ENCODE measurements around the gene HSF4.

Gene HSF4

GRCh38 chr16:67167588-67167987, 3.0 kb downstream of the HSF4 start:
- Histone ChIP-seq H4K91ac (ENCODE audit: low read length) (peak overlapping the region; percentile 3), H2BK5ac (ENCODE audit: low read depth, low read length, poor library complexity, severe bottlenecking) (no peak overlapping the region), H2BK120ac (ENCODE audit: low read depth, low read length) (no peak overlapping the region), H3K18ac (ENCODE audit: low read depth in 1 of 2, low read length in 2 of 2) (no peak overlapping the region), H3K4ac (ENCODE audit: low read depth in 1 of 2, low read length in 2 of 2) (no peak overlapping the region), H3K4me2 (ENCODE audit: low read length, poor library complexity, severe bottlenecking) (no peak overlapping the region), H3K27ac (ENCODE audit: low read length, poor library complexity, severe bottlenecking) (no peak overlapping the region), H2BK15ac (ENCODE audit: low read depth, poor library complexity, severe bottlenecking) (no peak overlapping the region), H3K4me1 (ENCODE audit: control insufficient read depth, insufficient read depth, low read depth, low read length) (peaks cover 49% of the 10 kb centered on the region), H3K4me3 (ENCODE audit: insufficient read depth in 1 of 2, low read depth in 1 of 2, low read length in 2 of 2) (no peak overlapping the region), H2BK12ac (ENCODE audit: low read length in 2 of 2) (no peak overlapping the region), H4K8ac (ENCODE audit: low read length) (no peak overlapping the region), H2AFZ (ENCODE audit: low read depth, low read length) (no peak overlapping the region), H3K9me3 (ENCODE audit: control insufficient read depth, low read length) (no peaks in the 10 kb centered on the region), H2AK5ac (ENCODE audit: low read length, severe bottlenecking) (peak overlapping the region; percentile 45), H3K23ac (ENCODE audit: low read length in 2 of 2) (no peak overlapping the region), H3K14ac (ENCODE audit: low read length in 2 of 2) (no peak overlapping the region), H3K36me3 (ENCODE audit: control insufficient read depth in 1 of 2, insufficient read depth in 2 of 2, low read depth in 1 of 2, low read length in 2 of 2) (peaks cover 0 to 7% of the 10 kb centered on the region in 2 experiments), H3K9ac (ENCODE audit: low read length) (no peak overlapping the region), H3K27me3 (ENCODE audit: control insufficient read depth in 1 of 2, insufficient read depth in 1 of 2, low read length in 2 of 2) (peaks cover 20 to 60% of the 10 kb centered on the region in 2 experiments), H3K79me1 (replicated peaks; ENCODE audit: low read length, poor library complexity, severe bottlenecking) (peaks cover 4% of the 10 kb centered on the region)
- WGBS = 82% methylated on average over 7 of the region's 7 CpGs
- DNase-seq = no peak

- Histone ChIP-seq H2BK15ac (ENCODE audit: low read depth, poor library complexity, severe bottlenecking) (no peak overlapping the region), H2BK5ac (ENCODE audit: low read depth, low read length, poor library complexity, severe bottlenecking) (no peak overlapping the region), H3K9me3 (ENCODE audit: control insufficient read depth, low read length) (no peaks in the 10 kb centered on the region), H3K9ac (ENCODE audit: low read length) (peak overlapping the region; percentile 85), H2BK12ac (ENCODE audit: low read length in 2 of 2) (peak overlapping the region in 1 of 2 experiments; percentile 81), H4K91ac (ENCODE audit: low read length) (peak overlapping the region; percentile 47), H3K36me3 (ENCODE audit: control insufficient read depth in 1 of 2, insufficient read depth in 2 of 2, low read depth in 1 of 2, low read length in 2 of 2) (peaks cover 0 to 3% of the 10 kb centered on the region in 2 experiments), H3K4ac (ENCODE audit: low read depth in 1 of 2, low read length in 2 of 2) (peak overlapping the region; percentile 63 to 66), H3K14ac (ENCODE audit: low read length in 2 of 2) (peak overlapping the region in 1 of 2 experiments; percentile 75), H2AK5ac (ENCODE audit: low read length, severe bottlenecking) (peak overlapping the region; percentile 27), H4K8ac (ENCODE audit: low read length) (peak overlapping the region; percentile 74), H3K27me3 (ENCODE audit: control insufficient read depth in 1 of 2, insufficient read depth in 1 of 2, low read length in 2 of 2) (peaks cover 18 to 48% of the 10 kb centered on the region in 2 experiments), H3K27ac (ENCODE audit: low read length, poor library complexity, severe bottlenecking) (no peak overlapping the region), H3K4me1 (ENCODE audit: control insufficient read depth, insufficient read depth, low read depth, low read length) (peaks cover 44% of the 10 kb centered on the region), H3K23ac (ENCODE audit: low read length in 2 of 2) (peak overlapping the region in 1 of 2 experiments; percentile 79), H3K18ac (ENCODE audit: low read depth in 1 of 2, low read length in 2 of 2) (peak overlapping the region in 1 of 2 experiments; percentile 48), H2BK120ac (ENCODE audit: low read depth, low read length) (peak overlapping the region; percentile 64), H3K4me3 (ENCODE audit: insufficient read depth in 1 of 2, low read depth in 1 of 2, low read length in 2 of 2) (peak overlapping the region; percentile 30 to 76), H2AFZ (ENCODE audit: low read depth, low read length) (no peak overlapping the region), H3K4me2 (ENCODE audit: low read length, poor library complexity, severe bottlenecking) (no peak overlapping the region), H3K79me1 (replicated peaks; ENCODE audit: low read length, poor library complexity, severe bottlenecking) (peaks cover 6% of the 10 kb centered on the region)
- 41% methylated on average over 9 of the region's 9 CpGs for WGBS
- no peak for DNase-seq
These were observed 4.5 kb downstream of the HSF4 start for GRCh38 chr16:67169011-67169451.

- Histone ChIP-seq H3K36me3 (ENCODE audit: control insufficient read depth in 1 of 2, insufficient read depth in 2 of 2, low read depth in 1 of 2, low read length in 2 of 2) (peaks cover 0 to 4% of the 10 kb centered on the region in 2 experiments), H2BK15ac (ENCODE audit: low read depth, poor library complexity, severe bottlenecking) (peak overlapping the region; percentile 99), H4K8ac (ENCODE audit: low read length) (peak overlapping the region; percentile 81), H3K27me3 (ENCODE audit: control insufficient read depth in 1 of 2, insufficient read depth in 1 of 2, low read length in 2 of 2) (peaks cover 18 to 44% of the 10 kb centered on the region in 2 experiments), H2AK5ac (ENCODE audit: low read length, severe bottlenecking) (no peak overlapping the region), H3K79me1 (replicated peaks; ENCODE audit: low read length, poor library complexity, severe bottlenecking) (peaks cover 6% of the 10 kb centered on the region), H2BK12ac (ENCODE audit: low read length in 2 of 2) (peak overlapping the region in 1 of 2 experiments; percentile 81), H2BK120ac (ENCODE audit: low read depth, low read length) (peak overlapping the region; percentile 93), H3K23ac (ENCODE audit: low read length in 2 of 2) (peak overlapping the region in 1 of 2 experiments; percentile 79), H3K14ac (ENCODE audit: low read length in 2 of 2) (peak overlapping the region in 1 of 2 experiments; percentile 6), H3K4me2 (ENCODE audit: low read length, poor library complexity, severe bottlenecking) (peak overlapping the region; percentile 75), H3K4me1 (ENCODE audit: control insufficient read depth, insufficient read depth, low read depth, low read length) (peaks cover 44% of the 10 kb centered on the region), H3K4ac (ENCODE audit: low read depth in 1 of 2, low read length in 2 of 2) (peak overlapping the region; percentile 63 to 73), H2AFZ (ENCODE audit: low read depth, low read length) (no peak overlapping the region), H4K91ac (ENCODE audit: low read length) (no peak overlapping the region), H3K9me3 (ENCODE audit: control insufficient read depth, low read length) (no peaks in the 10 kb centered on the region), H3K9ac (ENCODE audit: low read length) (peak overlapping the region; percentile 85), H3K4me3 (ENCODE audit: insufficient read depth in 1 of 2, low read depth in 1 of 2, low read length in 2 of 2) (peak overlapping the region; percentile 58 to 76), H3K27ac (ENCODE audit: low read length, poor library complexity, severe bottlenecking) (peak overlapping the region; percentile 72), H3K18ac (ENCODE audit: low read depth in 1 of 2, low read length in 2 of 2) (peak overlapping the region; percentile 81 to 89), H2BK5ac (ENCODE audit: low read depth, low read length, poor library complexity, severe bottlenecking) (no peak overlapping the region)
- WGBS = 4% methylated on average over 19 of the region's 24 CpGs
- peak; percentile 49 for DNase-seq
These were observed 5.2 kb downstream of the HSF4 start for GRCh38 chr16:67169642-67170167.

DNA sequence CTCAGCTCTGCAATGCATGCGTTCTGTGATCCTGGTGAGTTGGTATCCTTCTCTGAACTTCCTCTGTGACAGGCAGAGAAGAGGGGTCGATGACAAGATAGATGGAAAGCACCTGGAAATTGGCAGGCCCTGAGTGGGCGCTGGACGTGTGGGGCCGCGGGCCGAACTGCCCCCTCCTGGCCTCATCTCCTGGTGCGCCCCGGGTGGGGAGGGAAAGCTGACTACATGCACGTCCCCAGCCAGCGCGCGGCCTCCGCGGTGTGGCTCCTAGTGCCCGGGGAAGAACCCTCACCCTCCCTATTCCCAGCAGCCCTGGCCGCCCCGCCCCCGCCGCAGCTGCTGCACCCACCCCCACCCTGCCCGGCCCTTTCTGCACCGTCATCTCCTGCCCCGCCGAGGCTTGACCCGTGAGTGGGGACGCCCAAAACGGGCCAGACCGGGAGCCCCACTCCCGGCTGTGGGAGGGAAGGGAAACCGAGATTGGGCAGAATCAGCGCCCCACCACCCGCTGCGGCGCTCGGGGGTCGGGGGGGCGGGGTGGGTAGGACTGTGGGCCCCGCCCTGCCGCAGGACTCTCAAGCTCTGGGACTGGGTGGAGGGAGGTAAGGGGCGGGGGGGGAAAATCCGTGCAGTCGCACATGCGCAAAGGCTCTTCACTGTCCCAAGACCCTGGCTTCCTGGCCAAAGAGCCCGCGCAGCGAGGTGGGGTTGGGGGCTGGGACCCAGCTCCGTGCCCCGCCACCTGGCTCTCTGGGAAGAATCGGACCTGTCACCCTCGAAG, 5.8 kb downstream of the HSF4 start, which contains the start of gene NOL3:
NOL3 (plus strand) TSS at position 371 of the 781 bp plus-strand sequence.
- H3K4me3 ChIP-seq (ENCODE audit: insufficient read depth in 1 of 2, low read depth in 1 of 2, low read length in 2 of 2) = peak within 1 kb of the TSS; percentile 58 to 76
- peak within 1 kb of the TSS; percentile 87 for H4K8ac ChIP-seq (ENCODE audit: low read length)
- peaks cover 40% of the 10 kb centered on the region for H3K4me1 ChIP-seq (ENCODE audit: control insufficient read depth, insufficient read depth, low read depth, low read length)
- H2BK120ac ChIP-seq (ENCODE audit: low read depth, low read length) = peak within 1 kb of the TSS; percentile 93
- H3K27me3 ChIP-seq (ENCODE audit: control insufficient read depth in 1 of 2, insufficient read depth in 1 of 2, low read length in 2 of 2) = peaks cover 12 to 37% of the 10 kb centered on the region in 2 experiments
- peak within 1 kb of the TSS; percentile 74 for H3K27ac ChIP-seq (ENCODE audit: low read length, poor library complexity, severe bottlenecking)
- H2BK5ac ChIP-seq (ENCODE audit: low read depth, low read length, poor library complexity, severe bottlenecking) = no peak within 1 kb of the TSS
- peak; percentile 89 for DNase-seq
- peaks cover 6% of the 10 kb centered on the region for H3K79me1 ChIP-seq (replicated peaks; ENCODE audit: low read length, poor library complexity, severe bottlenecking)
- peak within 1 kb of the TSS; percentile 56 to 81 for H2BK12ac ChIP-seq (ENCODE audit: low read length in 2 of 2)
- H3K18ac ChIP-seq (ENCODE audit: low read depth in 1 of 2, low read length in 2 of 2) = peak within 1 kb of the TSS; percentile 93
- H3K9me3 ChIP-seq (ENCODE audit: control insufficient read depth, low read length) = no peaks in the 10 kb centered on the region
- peak within 1 kb of the TSS; percentile 75 for H3K4me2 ChIP-seq (ENCODE audit: low read length, poor library complexity, severe bottlenecking)
- WGBS = 4% methylated on average over 35 of the region's 50 CpGs
- H4K91ac ChIP-seq (ENCODE audit: low read length) = peak within 1 kb of the TSS; percentile 93
- H3K9ac ChIP-seq (ENCODE audit: low read length) = peak within 1 kb of the TSS; percentile 85
- peak within 1 kb of the TSS in 1 of 2 experiments; percentile 79 for H3K23ac ChIP-seq (ENCODE audit: low read length in 2 of 2)
- H3K4ac ChIP-seq (ENCODE audit: low read depth in 1 of 2, low read length in 2 of 2) = peak within 1 kb of the TSS; percentile 94 to 97
- H2BK15ac ChIP-seq (ENCODE audit: low read depth, poor library complexity, severe bottlenecking) = peak within 1 kb of the TSS; percentile 99
- peaks cover 0 to 10% of the 10 kb centered on the region in 2 experiments for H3K36me3 ChIP-seq (ENCODE audit: control insufficient read depth in 1 of 2, insufficient read depth in 2 of 2, low read depth in 1 of 2, low read length in 2 of 2)
- H2AK5ac ChIP-seq (ENCODE audit: low read length, severe bottlenecking) = peak within 1 kb of the TSS; percentile 3
- H2AFZ ChIP-seq (ENCODE audit: low read depth, low read length) = no peak within 1 kb of the TSS
- peak within 1 kb of the TSS in 1 of 2 experiments; percentile 69 for H3K14ac ChIP-seq (ENCODE audit: low read length in 2 of 2)

Data from mesenchymal stem cell (in vitro differentiated cells and primary cell).